ENCODE data around the gene PEAK3. TPM values are rescaled to one million over a fixed set of nuclear protein-coding genes. Genes with fewer than 3 reads are reported as not detected.

The PEAK3 gene
- total RNA-seq, 1 experiment from 2014 or later: not detected

- Mint-ChIP-seq H3K9me3 (ENCODE audit: unreplicated experiment) (no peaks in the 10 kb centered on the region), H3K36me3 (ENCODE audit: insufficient read depth, unreplicated experiment) (peaks cover 42% of the 10 kb centered on the region), H3K27me3 (ENCODE audit: insufficient read depth, unreplicated experiment) (no peaks in the 10 kb centered on the region), H3K4me1 (ENCODE audit: insufficient read depth, unreplicated experiment) (peaks cover 16% of the 10 kb centered on the region), H3K27ac (ENCODE audit: low read depth, unreplicated experiment) (no peak overlapping the region), H3K4me3 (ENCODE audit: unreplicated experiment) (no peak overlapping the region)
- BruUV-seq (replicated peaks): no TSS peak
- DNase-seq (ENCODE audit: unreplicated experiment): no peak
- intact Hi-C loops (cut with micrococcal nuclease): no loop called here
- TF ChIP-seq, protein P1, sequence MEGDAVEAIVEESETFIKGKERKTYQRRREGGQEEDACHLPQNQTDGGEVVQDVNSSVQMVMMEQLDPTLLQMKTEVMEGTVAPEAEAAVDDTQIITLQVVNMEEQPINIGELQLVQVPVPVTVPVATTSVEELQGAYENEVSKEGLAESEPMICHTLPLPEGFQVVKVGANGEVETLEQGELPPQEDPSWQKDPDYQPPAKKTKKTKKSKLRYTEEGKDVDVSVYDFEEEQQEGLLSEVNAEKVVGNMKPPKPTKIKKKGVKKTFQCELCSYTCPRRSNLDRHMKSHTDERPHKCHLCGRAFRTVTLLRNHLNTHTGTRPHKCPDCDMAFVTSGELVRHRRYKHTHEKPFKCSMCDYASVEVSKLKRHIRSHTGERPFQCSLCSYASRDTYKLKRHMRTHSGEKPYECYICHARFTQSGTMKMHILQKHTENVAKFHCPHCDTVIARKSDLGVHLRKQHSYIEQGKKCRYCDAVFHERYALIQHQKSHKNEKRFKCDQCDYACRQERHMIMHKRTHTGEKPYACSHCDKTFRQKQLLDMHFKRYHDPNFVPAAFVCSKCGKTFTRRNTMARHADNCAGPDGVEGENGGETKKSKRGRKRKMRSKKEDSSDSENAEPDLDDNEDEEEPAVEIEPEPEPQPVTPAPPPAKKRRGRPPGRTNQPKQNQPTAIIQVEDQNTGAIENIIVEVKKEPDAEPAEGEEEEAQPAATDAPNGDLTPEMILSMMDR (IDR thresholded peaks at IDR 0.05; ENCODE audit: unreplicated experiment): no peak
- ChIA-PET CTCF (no interaction called here), POLR2A (no interaction called here)
Observed at GRCh38 chr19:2324220-2324948, 42.4 kb upstream of the PEAK3 start.

GRCh38 chr19:2323707-2324106 lies 41.7 kb upstream of the PEAK3 start:
- DNase-seq (ENCODE audit: unreplicated experiment): no peak
- H3K4me3 Mint-ChIP-seq (ENCODE audit: unreplicated experiment): no peak overlapping the region
- H3K36me3 Mint-ChIP-seq (ENCODE audit: insufficient read depth, unreplicated experiment): peaks cover 36% of the 10 kb centered on the region
- peaks cover 12% of the 10 kb centered on the region for H3K4me1 Mint-ChIP-seq (ENCODE audit: insufficient read depth, unreplicated experiment)
- intact Hi-C loops (cut with micrococcal nuclease): no loop called here
- POLR2A ChIA-PET: no interaction called here
- TF ChIP-seq, protein P1 (IDR thresholded peaks at IDR 0.05; ENCODE audit: unreplicated experiment): no peak
- no TSS peak for BruUV-seq (replicated peaks)
- H3K27me3 Mint-ChIP-seq (ENCODE audit: insufficient read depth, unreplicated experiment): no peaks in the 10 kb centered on the region
- H3K9me3 Mint-ChIP-seq (ENCODE audit: unreplicated experiment): no peaks in the 10 kb centered on the region
- CTCF ChIA-PET: no interaction called here
- H3K27ac Mint-ChIP-seq (ENCODE audit: low read depth, unreplicated experiment): no peak overlapping the region

GRCh38 chr19:2321565-2322283 lies 39.7 kb upstream of the PEAK3 start:
- ChIA-PET CTCF (interaction anchor here (0.6 to 1.2 kb wide), 4 partner anchors 13 to 1191 kb away, joined by 3 to 4 read pairs (median 4); no protein-coding TSS in a partner anchor), POLR2A (interaction anchor here (0.7 kb wide), 1 partner anchor 251 kb away, joined by 5 read pairs; no protein-coding TSS in a partner anchor)
- no peak for DNase-seq (ENCODE audit: unreplicated experiment)
- Mint-ChIP-seq H3K36me3 (ENCODE audit: insufficient read depth, unreplicated experiment) (peaks cover 29% of the 10 kb centered on the region), H3K4me1 (ENCODE audit: insufficient read depth, unreplicated experiment) (peaks cover 7% of the 10 kb centered on the region), H3K4me3 (ENCODE audit: unreplicated experiment) (no peak overlapping the region), H3K9me3 (ENCODE audit: unreplicated experiment) (no peaks in the 10 kb centered on the region), H3K27ac (ENCODE audit: low read depth, unreplicated experiment) (no peak overlapping the region), H3K27me3 (ENCODE audit: insufficient read depth, unreplicated experiment) (no peaks in the 10 kb centered on the region)
- intact Hi-C loops (cut with micrococcal nuclease): no loop called here
- no TSS peak for BruUV-seq (replicated peaks)
- TF ChIP-seq, protein P1 (IDR thresholded peaks at IDR 0.05; ENCODE audit: unreplicated experiment): no peak

DNA sequence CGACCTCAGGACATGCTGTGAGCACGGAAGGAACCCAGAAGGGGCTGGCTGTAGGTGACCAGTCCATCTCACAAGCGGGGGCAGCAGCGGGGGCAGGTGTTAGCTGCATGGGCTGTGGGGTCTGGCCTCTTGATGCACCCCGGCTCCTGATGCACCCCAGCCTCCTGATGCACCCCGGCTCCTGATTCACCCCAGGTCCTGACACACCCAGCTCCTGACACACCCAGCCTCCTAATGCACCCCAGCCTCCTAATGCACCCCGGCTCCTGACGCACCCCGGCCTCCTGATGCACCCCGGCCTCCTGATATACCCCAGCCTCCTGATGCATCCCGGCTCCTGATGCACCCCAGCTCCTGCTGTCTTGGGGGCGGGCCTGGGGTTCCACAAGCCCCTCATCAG lies 39.0 kb upstream of the PEAK3 start:
- ChIA-PET CTCF (no interaction called here), POLR2A (interaction anchor here (0.7 kb wide), 1 partner anchor 252 kb away, joined by 5 read pairs; no protein-coding TSS in a partner anchor)
- no peaks in the 10 kb centered on the region for H3K9me3 Mint-ChIP-seq (ENCODE audit: unreplicated experiment)
- no peaks in the 10 kb centered on the region for H3K27me3 Mint-ChIP-seq (ENCODE audit: insufficient read depth, unreplicated experiment)
- H3K36me3 Mint-ChIP-seq (ENCODE audit: insufficient read depth, unreplicated experiment): peaks cover 26% of the 10 kb centered on the region
- DNase-seq (ENCODE audit: unreplicated experiment): no peak
- H3K4me1 Mint-ChIP-seq (ENCODE audit: insufficient read depth, unreplicated experiment): peaks cover 4% of the 10 kb centered on the region
- H3K4me3 Mint-ChIP-seq (ENCODE audit: unreplicated experiment): no peak overlapping the region
- BruUV-seq (replicated peaks): no TSS peak
- TF ChIP-seq, protein P1 (IDR thresholded peaks at IDR 0.05; ENCODE audit: unreplicated experiment): no peak
- H3K27ac Mint-ChIP-seq (ENCODE audit: low read depth, unreplicated experiment): no peak overlapping the region
- intact Hi-C loops (cut with micrococcal nuclease): no loop called here
